PFSK-1 (cell line): ENCODE data around the gene MT1A.

Source experiments
- POLR2AphosphoS5 ChIP-seq: IDR thresholded peaks from 2 replicates; pipeline ENCODE4 v1.6.1; 2012; ENCODE audit warnings: low read depth, mild to moderate bottlenecking, control low read depth, low read length, moderate library complexity
- REST ChIP-seq, 2 experiments: IDR thresholded peaks; 2 replicates each; pipeline versions ENCODE4 v1.6.1 to v1.8.0; 2011 to 2012; ENCODE audit warnings: low read depth in 2 of 2, low read length in 2 of 2, control low read depth in 1 of 2, inconsistent platforms in 1 of 2, mild to moderate bottlenecking in 1 of 2, moderate library complexity in 1 of 2; ENCODE audit not compliant: insufficient read depth in 1 of 2
- SIN3A ChIP-seq: IDR thresholded peaks from 2 replicates; pipeline ENCODE4 v1.6.1; 2012; ENCODE audit warnings: mild to moderate bottlenecking, low read length, moderate library complexity, borderline replicate concordance; ENCODE audit not compliant: insufficient read depth
- TAF1 ChIP-seq: IDR thresholded peaks from 2 replicates; pipeline ENCODE4 v1.6.1; 2012; ENCODE audit warnings: low read length, control low read depth, borderline replicate concordance; ENCODE audit not compliant: insufficient read depth

GRCh38 chr16:56588781-56589140, 49.7 kb upstream of the MT1A start:
- TF ChIP-seq REST (IDR thresholded peaks at IDR 0.05; ENCODE audit: insufficient read depth in 1 of 2, low read depth in 2 of 2, low read length in 2 of 2), result no peak
- TF ChIP-seq POLR2AphosphoS5, result no peak
- no peak for TF ChIP-seq SIN3A
- no peak for TF ChIP-seq TAF1
